PC-3 (cell line): ENCODE results near the gene TMEM131. TPM values are rescaled to one million over a fixed set of nuclear protein-coding genes. Genes with fewer than 3 reads are reported as not detected.

Experiments
- ATAC-seq: fragments of 200-7000 bp; cut with Tn5 transposase; 2 replicates; pipeline ENCODE4 v1.9.1; 2020; ENCODE audit warnings: mild to moderate bottlenecking, moderate library complexity
- BruUV-seq: library from RNA; stranded (reverse); fragments of 400-500 nt; replicated peaks from 2 replicates; lab custom pipeline; 2021; lab: Mats Ljungman, UMichigan
- CTCF ChIA-PET: fragments of 300-600 bp; sonication (Branson Sonifier 250); formaldehyde crosslinking; loops from one replicate; lab custom pipeline; 2022; ENCODE audit warnings: antibody characterized with exemption; lab: Charles Lee
- POLR2A ChIA-PET: fragments of 300-600 bp; sonication (Branson Sonifier 250); formaldehyde crosslinking; loops from one replicate; lab custom pipeline; 2022; ENCODE audit warnings: antibody characterized with exemption; ENCODE audit not compliant: unreplicated experiment; lab: Charles Lee
- DNase-seq: peaks from one replicate; pipeline ENCODE4 v3.0.0-alpha.2; 2015
- H2AFZ ChIP-seq: fragments of 300-600 bp; sonication (generic); 2 replicates; pipeline ENCODE4 v1.6.0; 2016; ENCODE audit warnings: antibody characterized with exemption, low read length
- H3F3A ChIP-seq: fragments of 300-600 bp; sonication (generic); one replicate; pipeline ENCODE4 v1.6.0; 2017; ENCODE audit warnings: antibody characterized with exemption, low read length, control low read depth, mild to moderate bottlenecking; ENCODE audit not compliant: unreplicated experiment
- H3K27ac ChIP-seq: fragments of 300-600 bp; sonication (generic); 2 replicates; pipeline ENCODE4 v1.5.1; 2016; ENCODE audit warnings: mild to moderate bottlenecking, low read length
- H3K27me3 ChIP-seq: fragments of 300-600 bp; sonication (generic); 2 replicates; pipeline ENCODE4 v1.6.1; 2016; ENCODE audit warnings: low read length, mixed read lengths
- H3K36me3 ChIP-seq: fragments of 300-600 bp; sonication (generic); 2 replicates; pipeline ENCODE4 v1.6.1; 2016; ENCODE audit warnings: low read depth, mixed run types, low read length, mixed read lengths
- H3K4me1 ChIP-seq: fragments of 300-600 bp; sonication (generic); 2 replicates; pipeline ENCODE4 v1.5.1; 2016; ENCODE audit warnings: low read length; ENCODE audit not compliant: insufficient read depth
- H3K4me2 ChIP-seq: fragments of 300-600 bp; sonication (generic); 2 replicates; pipeline ENCODE4 v1.6.0; 2016; ENCODE audit warnings: low read length
- H3K4me3 ChIP-seq: fragments of 300-600 bp; sonication (generic); 2 replicates; pipeline ENCODE4 v1.5.1; 2016; ENCODE audit warnings: mild to moderate bottlenecking, low read length, mixed read lengths
- H3K79me2 ChIP-seq: fragments of 300-600 bp; sonication (generic); 2 replicates; pipeline ENCODE4 v1.6.1; 2017; ENCODE audit warnings: low read length, mixed read lengths
- H3K9ac ChIP-seq: fragments of 300-600 bp; sonication (generic); 2 replicates; pipeline ENCODE4 v1.6.0; 2016; ENCODE audit warnings: mild to moderate bottlenecking, low read length
- H3K9me2 ChIP-seq: fragments of 300-600 bp; sonication (generic); replicated peaks from 2 replicates; pipeline ENCODE4 v1.6.1; 2016; ENCODE audit warnings: mixed run types, low read length, mixed read lengths
- H3K9me3 ChIP-seq: fragments of 300-600 bp; sonication (generic); 2 replicates; pipeline ENCODE4 v1.6.1; 2016; ENCODE audit warnings: low read length, mixed read lengths
- H4K20me1 ChIP-seq: fragments of 300-600 bp; sonication (generic); 2 replicates; pipeline ENCODE4 v1.6.1; 2016; ENCODE audit warnings: low read length, mixed read lengths
- CTCF ChIP-seq: fragments of 300-600 bp; sonication (generic); conservative IDR thresholded peaks from 2 replicates; pipeline ENCODE4 v1.5.1; 2017; ENCODE audit warnings: antibody characterized with exemption, low read depth, mild to moderate bottlenecking, low read length
- EZH2 ChIP-seq: fragments of 300-600 bp; sonication (generic); IDR thresholded peaks from one replicate; pipeline ENCODE4 v1.6.1; 2017; ENCODE audit warnings: antibody characterized with exemption, mild to moderate bottlenecking, low read length; ENCODE audit not compliant: unreplicated experiment
- EZH2phosphoT487 ChIP-seq: fragments of 300-600 bp; sonication (generic); IDR thresholded peaks from 2 replicates; pipeline ENCODE4 v1.6.1; 2018; ENCODE audit warnings: mild to moderate bottlenecking, antibody characterized with exemption, low read length, borderline replicate concordance
- intact Hi-C: fragments of 100-400 bp; cut with micrococcal nuclease; formaldehyde crosslinking; loops from 2 replicates; pipeline ENCODE4 v1.9.0; 2023
- total RNA-seq: library from RNA; depleted of rRNA; stranded (reverse); fragments of >200 nt; gene quantifications from 2 replicates; pipeline ENCODE4 v1.2.3, GENCODE V29; 2014

TMEM131 gene
- total RNA-seq, 1 experiment from 2014 or later, result 21.1 TPM

- no peak for ATAC-seq
- no peaks in the 10 kb centered on the region for H3K9me2 ChIP-seq
- H3K9ac ChIP-seq, result no peak overlapping the region
- H3K27ac ChIP-seq, result no peak overlapping the region
- no peak overlapping the region for H2AFZ ChIP-seq
- H4K20me1 ChIP-seq, result no peaks in the 10 kb centered on the region
- TF ChIP-seq EZH2, result no peak
- TF ChIP-seq EZH2phosphoT487, result no peak
- no peak for TF ChIP-seq CTCF
- H3K36me3 ChIP-seq, result no peaks in the 10 kb centered on the region
- H3K27me3 ChIP-seq, result no peaks in the 10 kb centered on the region
- no peak overlapping the region for H3K4me2 ChIP-seq
- intact Hi-C loops, result no loop called here
- ChIA-PET CTCF (no interaction called here), POLR2A (no interaction called here)
- no peaks in the 10 kb centered on the region for H3K9me3 ChIP-seq
- no peak for DNase-seq
- no peaks in the 10 kb centered on the region for H3K4me1 ChIP-seq
- H3F3A ChIP-seq, result no peaks in the 10 kb centered on the region
- H3K4me3 ChIP-seq, result no peak overlapping the region
- H3K79me2 ChIP-seq, result no peaks in the 10 kb centered on the region
- no TSS peak for BruUV-seq
Observed at GRCh38 chr2:97716695-97717612, 278.8 kb downstream of the TMEM131 start.

- ATAC-seq (no peak), DNase-seq (no peak)
- ChIA-PET POLR2A (no interaction called here), CTCF (no interaction called here)
- no peaks in the 10 kb centered on the region for H3K9me2 ChIP-seq
- no peaks in the 10 kb centered on the region for H3K9me3 ChIP-seq
- no peaks in the 10 kb centered on the region for H3F3A ChIP-seq
- H3K36me3 ChIP-seq, result no peaks in the 10 kb centered on the region
- H3K27me3 ChIP-seq, result no peaks in the 10 kb centered on the region
- H3K79me2 ChIP-seq, result no peaks in the 10 kb centered on the region
- no peaks in the 10 kb centered on the region for H3K4me1 ChIP-seq
- BruUV-seq, result no TSS peak
- H3K4me3 ChIP-seq, result no peak overlapping the region
- intact Hi-C loops, result no loop called here
- H4K20me1 ChIP-seq, result no peaks in the 10 kb centered on the region
- no peak overlapping the region for H3K9ac ChIP-seq
- TF ChIP-seq EZH2, result no peak
- no peak for TF ChIP-seq CTCF
- no peak for TF ChIP-seq EZH2phosphoT487
- no peak overlapping the region for H2AFZ ChIP-seq
- H3K4me2 ChIP-seq, result no peak overlapping the region
- H3K27ac ChIP-seq, result no peak overlapping the region
Observed at GRCh38 chr2:97715951-97716694, 279.6 kb downstream of the TMEM131 start.
